ENCODE results near the gene TSLP. TPM values are rescaled to one million over a fixed set of nuclear protein-coding genes. Genes with fewer than 3 reads are reported as not detected.
A peak's percentile ranks its signal among the peaks of the same experiment; 100 is the strongest.

Gene TSLP
- total and polyA plus RNA-seq, 4 donors: 0.25 to 1.6 (median 1.4) TPM; not detected in 1

GRCh38 chr5:111079846-111080245 is 8.3 kb downstream of the TSLP start:
- H3K27me3 ChIP-seq (ENCODE audit: control insufficient read depth in 4 of 4, insufficient read depth in 4 of 4, low read length in 3 of 4): no peaks in the 10 kb centered on the region
- H3K27ac ChIP-seq (ENCODE audit: low read depth in 1 of 2, low read length in 2 of 2): no peak overlapping the region
- H3K36me3 ChIP-seq (ENCODE audit: control insufficient read depth in 4 of 4, insufficient read depth in 3 of 4, low read depth in 1 of 4, low read length in 3 of 4): peaks cover 0 to 2% (median 0%) of the 10 kb centered on the region in 4 donors
- no peak overlapping the region for H3K9ac ChIP-seq (ENCODE audit: low read depth in 1 of 2, low read length in 2 of 2)
- peaks cover 0 to 10% (median under 1%) of the 10 kb centered on the region in 4 donors for H3K4me1 ChIP-seq (ENCODE audit: control insufficient read depth in 4 of 4, insufficient read depth in 4 of 4, low read length in 3 of 4)
- WGBS: 92% methylated on average over 1 of the region's 1 CpG
- no peaks in the 10 kb centered on the region for H3K9me3 ChIP-seq (ENCODE audit: control insufficient read depth in 4 of 4, low read length in 3 of 4)
- no peak for TF ChIP-seq TAF1 (conservative IDR thresholded peaks at IDR 0.05)
- TF ChIP-seq FOXA2 (IDR thresholded peaks at IDR 0.05): no peak
- no peak for DNase-seq (ENCODE audit: low spot score)
- no peak overlapping the region for H3K4me3 ChIP-seq (ENCODE audit: low read depth in 1 of 3, low read length in 3 of 3)

- no peaks in the 10 kb centered on the region for H3K27me3 ChIP-seq (ENCODE audit: control insufficient read depth in 4 of 4, insufficient read depth in 4 of 4, low read length in 3 of 4)
- H3K9ac ChIP-seq (ENCODE audit: low read depth in 1 of 2, low read length in 2 of 2): no peak overlapping the region
- 58% methylated on average over 7 of the region's 7 CpGs for WGBS
- DNase-seq (ENCODE audit: low spot score): no peak
- TF ChIP-seq FOXA1 (IDR thresholded peaks at IDR 0.05) (no peak), HNF4A (conservative IDR thresholded peaks at IDR 0.05) (peak in 1 of 2 donors; percentile 21)
- no peak overlapping the region for H3K4me3 ChIP-seq (ENCODE audit: low read depth in 1 of 3, low read length in 3 of 3)
- no peak overlapping the region for H3K27ac ChIP-seq (ENCODE audit: low read depth in 1 of 2, low read length in 2 of 2)
- no peaks in the 10 kb centered on the region for H3K36me3 ChIP-seq (ENCODE audit: control insufficient read depth in 4 of 4, insufficient read depth in 3 of 4, low read depth in 1 of 4, low read length in 3 of 4)
- H3K4me1 ChIP-seq (ENCODE audit: control insufficient read depth in 4 of 4, insufficient read depth in 4 of 4, low read length in 3 of 4): no peaks in the 10 kb centered on the region
- no peaks in the 10 kb centered on the region for H3K9me3 ChIP-seq (ENCODE audit: control insufficient read depth in 4 of 4, low read length in 3 of 4)
Measured at GRCh38 chr5:111083323-111083722, 11.8 kb downstream of the TSLP start.

GRCh38 chr5:111092062-111092853 is 20.7 kb downstream of the TSLP start, which contains the start of gene WDR36:
TSS of gene WDR36 (plus strand) at chr5:111092348. CDS start at chr5:111092457, 109 bp downstream.
- H3K4me3 ChIP-seq (ENCODE audit: low read depth in 1 of 3, low read length in 3 of 3): peak within 1 kb of the TSS; percentile 82 to 91 (median 83)
- DNase-seq (ENCODE audit: low spot score): peak; percentile 88
- peaks cover 9 to 16% (median 12%) of the 10 kb centered on the region in 4 donors for H3K4me1 ChIP-seq (ENCODE audit: control insufficient read depth in 4 of 4, insufficient read depth in 4 of 4, low read length in 3 of 4)
- H3K27ac ChIP-seq (ENCODE audit: low read depth in 1 of 2, low read length in 2 of 2): peak within 1 kb of the TSS; percentile 83 to 90
- no peaks in the 10 kb centered on the region for H3K27me3 ChIP-seq (ENCODE audit: control insufficient read depth in 4 of 4, insufficient read depth in 4 of 4, low read length in 3 of 4)
- TF ChIP-seq ZBTB33 (IDR thresholded peaks at IDR 0.05) (no peak), NR2F2 (IDR thresholded peaks at IDR 0.05) (peak; percentile 81), SP1 (IDR thresholded peaks at IDR 0.05) (peak; percentile 68), FOXA2 (IDR thresholded peaks at IDR 0.05) (peak; percentile 6), EGR1 (IDR thresholded peaks at IDR 0.05; ENCODE audit: low read depth in 2 of 2) (peak in 1 of 2 donors; percentile 39), CTCF (IDR thresholded peaks at IDR 0.05; ENCODE audit: low read depth, low read length, missing input control) (no peak), ATF3 (IDR thresholded peaks at IDR 0.05) (no peak), HNF4A (conservative IDR thresholded peaks at IDR 0.05) (peak; percentile 74 to 85), JUND (IDR thresholded peaks at IDR 0.05) (no peak), RAD21 (IDR thresholded peaks at IDR 0.05) (peak; percentile 53 to 60), TAF1 (conservative IDR thresholded peaks at IDR 0.05) (peak; percentile 36), YY1 (IDR thresholded peaks at IDR 0.05) (peak; percentile 81), FOXA1 (IDR thresholded peaks at IDR 0.05) (no peak), MAX (IDR thresholded peaks at IDR 0.05) (peak; percentile 94), REST (IDR thresholded peaks at IDR 0.05) (peak; percentile 51), GABPA (IDR thresholded peaks at IDR 0.05 in 1 of 2, conservative IDR thresholded peaks at IDR 0.05 in 1 of 2) (peak; percentile 98 to 99), RXRA (IDR thresholded peaks at IDR 0.05) (peak; percentile 34 to 41), HNF4G (IDR thresholded peaks at IDR 0.05) (peak; percentile 79)
- H3K9ac ChIP-seq (ENCODE audit: low read depth in 1 of 2, low read length in 2 of 2): peak within 1 kb of the TSS; percentile 65 to 81
- H3K36me3 ChIP-seq (ENCODE audit: control insufficient read depth in 4 of 4, insufficient read depth in 3 of 4, low read depth in 1 of 4, low read length in 3 of 4): peaks cover 0 to 5% (median 3%) of the 10 kb centered on the region in 4 donors
- 1% methylated on average over 50 of the region's 50 CpGs for WGBS
- H3K9me3 ChIP-seq (ENCODE audit: control insufficient read depth in 4 of 4, low read length in 3 of 4): no peaks in the 10 kb centered on the region
